ENCODE measurements around the gene UROC1. TPM values are rescaled to one million over a fixed set of nuclear protein-coding genes. Genes with fewer than 3 reads are reported as not detected.

Gene UROC1
- total and polyA plus RNA-seq, 2 donors = 0.03 TPM; not detected in 1

DNA sequence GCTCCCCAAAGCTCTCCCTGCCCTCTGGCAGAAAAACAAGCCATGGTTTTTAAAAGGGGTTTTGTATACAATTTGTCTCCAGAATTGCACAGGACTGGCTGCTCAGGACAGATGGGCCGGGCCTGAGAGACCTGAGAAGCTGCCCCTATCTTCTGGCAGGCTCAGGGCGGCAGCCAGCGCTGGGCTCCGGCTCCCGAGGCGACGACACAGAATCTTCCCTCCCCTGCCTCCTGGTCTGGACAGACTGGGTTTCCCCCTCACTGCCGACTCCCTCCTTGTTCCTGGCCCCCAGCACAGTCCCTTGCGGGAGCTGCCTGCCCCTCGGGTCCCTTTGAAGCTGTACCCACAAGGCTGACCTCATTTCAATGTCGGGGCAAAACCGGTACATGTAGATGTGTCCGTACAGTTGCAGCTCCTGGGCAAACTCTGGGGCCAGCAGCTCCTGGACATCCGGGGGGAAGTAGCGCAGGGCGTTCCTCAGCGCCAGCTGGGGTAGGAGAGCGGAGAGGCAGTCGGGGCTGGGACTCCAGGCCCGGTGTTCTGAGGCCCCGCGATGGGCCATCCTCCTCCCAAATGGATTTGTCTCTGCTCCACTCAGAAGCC, 7.2 kb downstream of the UROC1 start:
- Histone ChIP-seq H3K36me3 (ENCODE audit: insufficient read depth) (no peaks in the 10 kb centered on the region), H3K27ac (ENCODE audit: low read depth) (no peak overlapping the region), H3K4me3 (ENCODE audit: low read depth, low read length) (no peak overlapping the region), H3K4me1 (ENCODE audit: insufficient read depth) (peaks cover 3% of the 10 kb centered on the region)
- DNase-seq (ENCODE audit: extremely low spot score) = no peak
- 39% methylated on average over 22 of the region's 22 CpGs for WGBS

DNA sequence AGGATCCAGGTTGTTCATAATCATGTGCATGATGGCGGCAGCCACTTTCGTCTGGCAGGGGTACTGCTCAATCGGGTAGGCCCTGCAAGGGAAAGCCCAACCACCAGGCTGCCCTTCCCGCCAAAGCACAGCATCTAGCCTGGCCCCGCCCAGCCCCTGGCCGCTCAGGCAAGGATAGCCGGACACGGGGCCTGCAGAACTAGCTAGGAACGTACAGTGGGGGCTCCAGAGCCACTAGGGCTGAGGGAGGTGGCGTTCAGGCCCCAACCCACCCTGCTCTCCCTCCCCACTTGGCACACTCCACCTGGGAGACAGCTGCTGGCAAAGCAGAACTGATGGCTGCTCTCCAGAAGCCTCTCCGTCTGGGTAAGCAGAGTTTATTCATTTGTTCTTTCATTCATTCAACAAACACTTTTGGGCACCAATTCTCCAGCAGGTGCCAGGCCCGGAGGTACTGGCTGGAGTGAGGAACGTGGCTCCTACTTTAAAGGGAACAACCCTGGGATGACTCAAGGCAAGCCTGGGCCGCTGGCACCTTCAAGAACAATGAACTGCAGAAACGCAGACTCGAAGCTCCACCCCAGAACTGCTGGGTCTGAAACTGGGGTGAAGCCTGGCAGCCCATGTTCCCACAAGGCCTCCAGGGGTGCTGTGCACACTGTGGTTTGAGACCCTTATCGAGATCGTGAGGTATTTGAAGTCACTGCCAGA, 7.8 kb downstream of the UROC1 start:
- no peak for DNase-seq (ENCODE audit: extremely low spot score)

DNA sequence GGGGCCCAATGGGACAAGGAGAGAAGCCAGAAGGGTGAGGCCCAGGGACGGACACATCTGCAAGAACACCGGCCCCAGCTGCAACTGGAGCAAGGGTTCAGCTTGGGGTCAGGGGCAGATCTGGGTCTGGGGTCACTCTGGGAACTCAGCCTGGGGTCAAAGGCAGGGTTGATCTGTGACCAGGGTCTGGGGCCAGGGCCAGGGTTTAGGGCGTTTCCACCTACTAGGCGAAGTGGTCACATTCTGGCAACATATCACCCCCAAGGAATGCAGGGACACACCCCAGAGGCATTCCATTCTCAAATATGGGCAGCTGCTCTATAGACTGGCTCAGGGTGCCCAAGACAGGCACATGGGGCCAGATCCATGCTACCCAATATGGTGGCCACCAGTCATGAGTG, 9.0 kb downstream of the UROC1 start:
- Histone ChIP-seq H3K4me1 (ENCODE audit: insufficient read depth) (peaks cover 3% of the 10 kb centered on the region), H3K4me3 (ENCODE audit: low read depth, low read length) (no peak overlapping the region), H3K27ac (ENCODE audit: low read depth) (no peak overlapping the region), H3K36me3 (ENCODE audit: insufficient read depth) (no peaks in the 10 kb centered on the region)
- 88% methylated on average over 4 of the region's 4 CpGs for WGBS
- no peak for DNase-seq (ENCODE audit: extremely low spot score)

More for the DNA sequence above, 7.8 kb downstream of the UROC1 start:
- H3K36me3 ChIP-seq (ENCODE audit: insufficient read depth) = no peaks in the 10 kb centered on the region
- H3K4me3 ChIP-seq (ENCODE audit: low read depth, low read length) = no peak overlapping the region
- 46% methylated on average over 18 of the region's 18 CpGs for WGBS
- H3K4me1 ChIP-seq (ENCODE audit: insufficient read depth) = peaks cover 3% of the 10 kb centered on the region
- H3K27ac ChIP-seq (ENCODE audit: low read depth) = no peak overlapping the region

DNA sequence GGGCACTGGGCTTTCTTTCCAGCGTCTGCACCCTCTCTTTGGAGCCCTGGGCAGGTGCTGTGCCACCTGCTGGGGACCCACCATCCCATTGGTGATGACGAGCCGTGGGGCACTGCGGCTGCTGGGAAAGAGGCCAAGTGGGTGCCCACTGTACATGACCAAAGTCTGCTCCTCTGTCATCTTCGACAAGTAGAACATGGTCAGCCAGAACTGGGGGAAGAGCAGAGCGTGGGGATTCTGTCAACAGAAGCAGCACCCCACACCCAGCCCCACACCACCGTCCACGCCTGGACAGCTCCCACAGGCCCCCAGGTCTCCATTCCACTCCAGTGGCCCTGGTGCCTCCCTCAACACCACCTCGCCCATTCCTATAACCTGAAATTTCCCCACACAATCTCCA, 9.7 kb downstream of the UROC1 start:
- Histone ChIP-seq H3K4me1 (ENCODE audit: insufficient read depth) (peaks cover 3% of the 10 kb centered on the region), H3K27ac (ENCODE audit: low read depth) (no peak overlapping the region), H3K4me3 (ENCODE audit: low read depth, low read length) (no peak overlapping the region), H3K36me3 (ENCODE audit: insufficient read depth) (no peaks in the 10 kb centered on the region)
- DNase-seq (ENCODE audit: extremely low spot score) = no peak
- WGBS = 87% methylated on average over 9 of the region's 9 CpGs

DNA sequence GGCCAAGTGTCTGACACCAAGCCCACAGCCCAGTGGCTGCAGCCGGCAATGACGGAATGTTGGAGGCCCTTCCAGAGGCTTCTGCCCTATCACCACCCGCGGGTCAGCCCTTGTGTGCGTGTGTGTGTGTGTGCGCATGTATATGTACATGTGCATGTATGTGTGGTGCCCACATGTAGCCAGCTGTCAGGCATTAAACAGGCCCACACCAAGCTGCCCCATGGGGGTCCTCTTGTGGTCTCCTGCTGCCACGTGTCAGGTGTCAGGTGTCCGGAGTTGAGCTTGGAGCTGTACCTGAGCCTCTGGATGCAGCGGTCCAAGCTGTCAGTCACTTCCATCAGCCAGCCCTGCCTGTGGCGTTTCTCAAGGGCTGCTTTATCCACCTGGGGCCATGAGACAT, 13.9 kb downstream of the UROC1 start:
- Histone ChIP-seq H3K4me1 (ENCODE audit: insufficient read depth) (no peaks in the 10 kb centered on the region), H3K36me3 (ENCODE audit: insufficient read depth) (no peaks in the 10 kb centered on the region), H3K4me3 (ENCODE audit: low read depth, low read length) (no peak overlapping the region), H3K27ac (ENCODE audit: low read depth) (no peak overlapping the region)
- 88% methylated on average over 10 of the region's 10 CpGs for WGBS
- DNase-seq (ENCODE audit: extremely low spot score) = no peak

DNA sequence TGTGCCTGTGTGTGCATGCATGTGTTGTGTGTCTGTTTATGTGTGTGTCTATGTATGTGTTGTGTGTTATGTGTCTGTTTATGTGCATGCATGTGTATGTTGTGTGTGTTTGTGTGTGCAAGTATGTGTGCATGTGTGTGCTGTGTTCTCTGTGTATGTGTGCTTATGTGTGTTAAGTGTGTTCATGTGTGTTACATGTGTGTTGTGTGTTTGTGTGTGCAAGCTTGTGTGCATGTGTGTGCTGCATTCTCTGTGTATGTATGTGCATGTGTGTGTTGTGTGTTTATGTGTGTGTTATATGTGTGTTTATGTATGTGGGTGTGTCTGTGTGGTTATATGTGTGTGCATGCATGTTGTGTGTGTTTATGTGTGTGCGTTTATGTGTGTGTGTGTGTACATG, 14.9 kb downstream of the UROC1 start:
- WGBS = 98% methylated on average over 1 of the region's 1 CpG
- Histone ChIP-seq H3K36me3 (ENCODE audit: insufficient read depth) (no peaks in the 10 kb centered on the region), H3K4me3 (ENCODE audit: low read depth, low read length) (no peak overlapping the region), H3K27ac (ENCODE audit: low read depth) (no peak overlapping the region), H3K4me1 (ENCODE audit: insufficient read depth) (no peaks in the 10 kb centered on the region)
- no peak for DNase-seq (ENCODE audit: extremely low spot score)

DNA sequence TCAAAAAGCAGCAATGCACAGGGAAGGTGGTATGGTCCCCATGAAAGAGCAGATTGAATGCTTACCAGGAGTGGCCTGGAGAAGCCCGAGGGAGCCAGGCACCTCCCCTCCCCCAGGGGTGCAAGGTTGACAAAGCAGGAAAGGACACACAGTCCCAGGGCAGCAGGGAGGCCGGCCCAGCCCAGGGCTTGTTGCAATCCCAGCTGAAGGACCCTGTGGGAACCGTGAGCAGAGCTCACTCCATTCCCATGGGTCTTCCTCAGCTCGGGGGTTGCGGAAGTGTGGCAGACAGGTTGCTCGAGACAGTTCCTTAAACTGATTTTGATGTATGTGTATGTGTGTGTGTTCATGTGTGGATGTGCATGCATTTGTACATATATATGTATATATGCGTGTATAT, 15.8 kb downstream of the UROC1 start:
- no peak for DNase-seq (ENCODE audit: extremely low spot score)
- Histone ChIP-seq H3K4me3 (ENCODE audit: low read depth, low read length) (no peak overlapping the region), H3K36me3 (ENCODE audit: insufficient read depth) (no peaks in the 10 kb centered on the region), H3K27ac (ENCODE audit: low read depth) (no peak overlapping the region), H3K4me1 (ENCODE audit: insufficient read depth) (no peaks in the 10 kb centered on the region)
- 59% methylated on average over 7 of the region's 7 CpGs for WGBS

DNA sequence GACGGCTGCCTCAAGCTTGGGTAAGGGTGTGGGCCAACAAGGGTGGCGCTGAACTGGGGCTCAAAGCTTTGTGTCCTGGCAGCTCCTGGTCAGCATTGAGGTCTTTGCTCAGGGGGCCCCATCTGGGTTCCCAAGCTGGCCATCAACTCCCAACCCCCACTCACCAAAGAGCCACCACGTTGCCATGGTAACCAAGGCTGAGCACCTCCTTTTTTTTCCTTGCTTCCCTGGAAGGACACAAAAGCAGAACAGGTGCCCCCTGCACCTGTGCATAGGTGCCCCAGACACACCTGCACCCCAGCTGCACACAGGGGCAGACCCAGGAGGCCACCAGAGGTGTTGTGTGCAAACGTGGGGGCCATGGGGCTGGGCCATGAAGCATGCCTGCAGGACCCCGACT, 16.5 kb downstream of the UROC1 start:
- no peaks in the 10 kb centered on the region for H3K4me1 ChIP-seq (ENCODE audit: insufficient read depth)
- H3K36me3 ChIP-seq (ENCODE audit: insufficient read depth) = no peaks in the 10 kb centered on the region
- no peak overlapping the region for H3K4me3 ChIP-seq (ENCODE audit: low read depth, low read length)
- DNase-seq (ENCODE audit: extremely low spot score) = no peak
- 76% methylated on average over 5 of the region's 5 CpGs for WGBS
- no peak overlapping the region for H3K27ac ChIP-seq (ENCODE audit: low read depth)

DNA sequence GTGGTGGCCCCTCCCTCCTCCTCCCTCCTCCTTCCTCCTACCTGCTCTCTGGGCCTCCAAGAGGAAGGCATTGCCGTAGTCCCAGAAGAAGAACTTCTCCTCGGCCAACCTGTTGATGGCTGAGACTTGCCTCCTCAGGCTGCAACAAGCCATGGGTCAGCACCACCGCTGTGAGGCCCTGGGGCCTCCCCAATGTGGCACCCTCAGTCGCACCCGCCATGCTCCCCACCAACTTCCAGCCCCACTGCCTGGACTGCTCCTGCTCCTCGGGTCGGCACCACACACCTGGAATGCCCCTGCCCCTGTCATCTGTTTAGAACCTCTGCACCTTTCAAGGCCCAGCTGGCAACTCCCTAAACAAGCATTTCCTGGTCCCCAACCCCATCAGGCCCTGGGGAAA, 17.6 kb downstream of the UROC1 start:
- Histone ChIP-seq H3K27ac (ENCODE audit: low read depth) (no peak overlapping the region), H3K4me3 (ENCODE audit: low read depth, low read length) (no peak overlapping the region), H3K36me3 (ENCODE audit: insufficient read depth) (no peaks in the 10 kb centered on the region), H3K4me1 (ENCODE audit: insufficient read depth) (no peaks in the 10 kb centered on the region)
- DNase-seq (ENCODE audit: extremely low spot score) = no peak
- 92% methylated on average over 7 of the region's 7 CpGs for WGBS

DNA sequence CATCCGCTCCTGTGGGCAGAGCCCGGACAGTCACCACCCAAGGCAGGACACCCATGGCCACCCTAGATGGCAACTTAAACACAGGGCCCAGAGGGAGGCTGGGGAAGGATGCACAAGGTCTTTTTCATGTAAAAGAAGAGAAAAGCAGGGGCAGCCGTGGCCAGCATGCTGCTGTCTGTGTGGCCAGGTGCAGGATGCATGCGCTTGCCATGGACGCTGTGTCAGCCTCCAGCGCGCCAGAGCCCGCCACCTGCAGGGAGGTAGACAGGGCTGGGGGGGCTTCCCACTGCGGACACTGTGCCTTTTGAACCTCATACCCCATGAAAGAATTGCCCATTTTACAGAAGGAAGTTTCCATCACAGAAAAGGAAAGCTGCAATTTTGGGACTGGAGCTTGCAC, 18.2 kb downstream of the UROC1 start:
- WGBS = 95% methylated on average over 9 of the region's 9 CpGs
- H3K4me1 ChIP-seq (ENCODE audit: insufficient read depth) = no peaks in the 10 kb centered on the region
- H3K27ac ChIP-seq (ENCODE audit: low read depth) = no peak overlapping the region
- no peaks in the 10 kb centered on the region for H3K36me3 ChIP-seq (ENCODE audit: insufficient read depth)
- no peak for DNase-seq (ENCODE audit: extremely low spot score)
- H3K4me3 ChIP-seq (ENCODE audit: low read depth, low read length) = no peak overlapping the region

DNA sequence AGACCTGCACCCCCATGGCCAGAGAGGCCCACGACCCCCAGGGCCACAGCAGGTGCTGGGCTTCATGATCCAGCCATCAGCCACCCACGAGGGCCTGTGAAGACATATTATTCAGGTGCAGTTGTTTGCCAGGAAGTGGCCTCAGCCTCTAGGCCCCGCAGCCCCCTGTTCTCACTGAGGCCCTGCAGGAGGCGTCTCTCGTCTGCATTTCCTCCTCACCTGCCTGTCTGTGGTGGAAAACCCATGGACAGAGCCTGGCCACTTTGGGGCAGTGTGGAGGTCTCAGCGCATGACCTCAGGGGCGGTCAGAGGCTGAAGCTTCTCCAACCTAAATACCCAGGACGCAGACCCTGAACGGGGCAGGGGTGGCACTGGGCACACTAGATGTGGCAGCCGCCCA, 18.6 kb downstream of the UROC1 start:
- DNase-seq (ENCODE audit: extremely low spot score) = no peak
- no peak overlapping the region for H3K27ac ChIP-seq (ENCODE audit: low read depth)
- no peak overlapping the region for H3K4me3 ChIP-seq (ENCODE audit: low read depth, low read length)
- H3K4me1 ChIP-seq (ENCODE audit: insufficient read depth) = no peaks in the 10 kb centered on the region
- H3K36me3 ChIP-seq (ENCODE audit: insufficient read depth) = no peaks in the 10 kb centered on the region
- WGBS = 69% methylated on average over 10 of the region's 10 CpGs

DNA sequence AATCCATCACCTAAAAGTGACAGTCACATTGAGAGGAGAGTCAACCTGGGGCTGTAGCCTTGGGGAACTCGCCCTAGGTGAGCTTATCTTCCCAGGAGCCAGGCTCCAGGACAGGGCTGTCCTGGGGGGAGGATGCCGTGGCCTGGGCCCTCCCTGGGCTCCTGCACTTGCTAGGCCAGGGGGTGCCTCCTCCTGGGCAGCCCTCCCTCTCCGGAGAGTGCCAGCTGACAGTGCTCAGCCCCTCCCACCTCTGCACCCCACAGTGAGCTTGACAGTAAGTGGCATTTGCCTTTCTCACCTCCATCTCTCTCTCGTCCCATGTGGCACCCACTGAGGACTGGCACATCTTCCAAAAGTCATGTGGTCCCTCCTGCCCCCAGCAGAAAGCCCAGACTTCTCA, 19.1 kb downstream of the UROC1 start:
- H3K36me3 ChIP-seq (ENCODE audit: insufficient read depth) = no peaks in the 10 kb centered on the region
- H3K4me1 ChIP-seq (ENCODE audit: insufficient read depth) = no peaks in the 10 kb centered on the region
- no peak overlapping the region for H3K4me3 ChIP-seq (ENCODE audit: low read depth, low read length)
- 76% methylated on average over 4 of the region's 4 CpGs for WGBS
- no peak overlapping the region for H3K27ac ChIP-seq (ENCODE audit: low read depth)
- no peak for DNase-seq (ENCODE audit: extremely low spot score)

DNA sequence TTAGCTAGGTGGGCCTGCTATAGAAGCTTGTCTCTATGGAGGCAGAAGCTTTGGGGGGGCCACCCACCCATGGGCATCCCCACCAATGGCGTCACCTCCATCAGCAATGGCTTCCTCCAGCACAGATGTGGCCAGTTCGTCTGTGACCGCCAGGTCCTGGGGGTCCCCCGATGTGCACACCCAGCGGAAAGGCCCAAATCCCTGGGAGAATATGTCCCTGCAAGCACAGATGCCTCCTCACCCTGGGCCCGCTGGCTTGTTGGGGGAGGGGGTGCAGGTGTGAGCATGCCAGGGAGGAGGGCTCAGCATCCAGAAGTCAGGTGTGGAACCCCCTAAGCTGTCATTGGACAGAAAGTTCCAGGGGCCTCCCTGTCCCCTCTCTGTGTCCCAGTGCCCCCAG, 19.6 kb downstream of the UROC1 start:
- DNase-seq (ENCODE audit: extremely low spot score) = no peak
- Histone ChIP-seq H3K4me3 (ENCODE audit: low read depth, low read length) (no peak overlapping the region), H3K27ac (ENCODE audit: low read depth) (no peak overlapping the region), H3K4me1 (ENCODE audit: insufficient read depth) (no peaks in the 10 kb centered on the region), H3K36me3 (ENCODE audit: insufficient read depth) (no peaks in the 10 kb centered on the region)
- 97% methylated on average over 6 of the region's 6 CpGs for WGBS

DNA sequence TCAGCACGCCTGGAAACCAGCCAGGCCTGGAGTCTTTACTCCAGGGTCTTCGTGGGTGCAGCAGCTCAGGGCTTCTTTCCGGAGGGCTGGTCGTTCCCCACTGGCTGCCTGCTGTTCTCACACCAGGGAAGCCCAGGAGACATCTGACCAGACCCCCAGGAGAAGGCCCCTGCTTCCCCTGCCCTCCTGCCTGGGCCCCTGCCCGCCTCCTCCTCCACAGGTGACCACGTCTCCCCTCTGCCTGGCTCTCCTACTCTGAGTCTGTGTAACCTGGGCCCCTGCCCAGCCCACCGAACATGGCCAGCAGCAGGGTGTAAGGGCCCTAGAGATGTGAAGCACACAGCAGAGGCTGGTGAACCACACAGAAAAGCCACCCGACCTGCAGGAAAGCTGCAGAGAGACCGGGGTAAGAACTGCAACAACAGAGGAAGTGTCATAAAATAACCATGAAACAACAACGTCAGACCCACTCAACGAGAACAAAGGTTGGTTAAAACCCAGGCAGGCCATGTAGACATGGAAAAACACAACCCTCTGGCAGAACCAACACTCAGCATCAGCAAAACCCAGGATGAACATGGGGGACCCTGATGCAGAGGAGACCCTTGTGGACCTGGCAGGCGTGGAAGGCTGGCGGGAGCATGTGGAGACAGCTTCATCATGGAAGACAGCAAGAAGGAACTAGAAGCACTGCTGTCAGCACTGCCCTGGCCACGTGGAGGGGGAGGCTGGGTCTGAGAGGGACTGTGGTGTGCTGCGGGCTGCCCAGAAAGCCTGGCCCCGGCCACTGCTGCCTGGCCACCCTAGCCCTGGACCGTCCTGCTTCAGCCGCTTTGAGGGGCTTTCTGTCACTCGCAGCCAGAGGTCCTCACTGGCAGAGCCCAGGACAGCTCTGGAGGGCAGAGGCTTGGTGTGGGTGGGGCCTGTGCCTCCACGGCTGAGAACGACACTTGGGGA, 20.4 kb downstream of the UROC1 start:
- Histone ChIP-seq H3K4me3 (ENCODE audit: low read depth, low read length) (no peak overlapping the region), H3K4me1 (ENCODE audit: insufficient read depth) (no peaks in the 10 kb centered on the region), H3K27ac (ENCODE audit: low read depth) (no peak overlapping the region), H3K36me3 (ENCODE audit: insufficient read depth) (no peaks in the 10 kb centered on the region)
- DNase-seq (ENCODE audit: extremely low spot score) = no peak
- 76% methylated on average over 21 of the region's 21 CpGs for WGBS
